Panc1 (cell line): ENCODE measurements around the gene CCDC9.

Experiments used
- SIN3A ChIP-seq: IDR thresholded peaks from 2 replicates; pipeline ENCODE4 v1.6.1; 2012; ENCODE audit warnings: low read depth, mild to moderate bottlenecking, low read length, moderate library complexity, borderline replicate concordance; ENCODE audit not compliant: insufficient read depth
- TCF7L2 ChIP-seq: IDR thresholded peaks from 2 replicates; pipeline ENCODE4 v1.6.1; 2011; ENCODE audit warnings: mild to moderate bottlenecking, low read depth, low read length, inconsistent platforms
- TF ChIP-seq, protein P1 (sequence below): fragments of 450-650 bp; IDR thresholded peaks from 2 replicates; pipeline ENCODE4 v1.5.1; 2017; ENCODE audit warnings: mild to moderate bottlenecking

DNA sequence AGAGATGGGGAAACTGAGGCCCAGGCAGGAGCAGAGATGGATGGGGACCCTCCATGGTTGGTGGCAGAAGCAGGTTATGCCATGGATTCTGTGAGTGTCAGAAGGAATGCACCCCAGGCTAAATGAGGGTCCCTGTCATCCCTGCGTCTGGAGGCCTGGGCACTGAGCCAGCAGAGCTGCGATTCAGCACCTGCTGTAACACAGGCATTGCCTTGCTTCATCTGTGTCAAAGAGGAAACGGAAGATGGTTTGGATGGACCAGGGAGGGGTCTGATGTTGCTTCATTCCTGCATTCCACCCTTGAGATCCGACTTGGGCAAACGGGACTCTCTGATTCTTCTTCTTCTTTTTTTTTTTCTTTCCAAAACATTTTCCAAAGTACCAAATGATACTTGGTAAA is 54.5 kb downstream of the CCDC9 start:
- TF ChIP-seq, protein P1, sequence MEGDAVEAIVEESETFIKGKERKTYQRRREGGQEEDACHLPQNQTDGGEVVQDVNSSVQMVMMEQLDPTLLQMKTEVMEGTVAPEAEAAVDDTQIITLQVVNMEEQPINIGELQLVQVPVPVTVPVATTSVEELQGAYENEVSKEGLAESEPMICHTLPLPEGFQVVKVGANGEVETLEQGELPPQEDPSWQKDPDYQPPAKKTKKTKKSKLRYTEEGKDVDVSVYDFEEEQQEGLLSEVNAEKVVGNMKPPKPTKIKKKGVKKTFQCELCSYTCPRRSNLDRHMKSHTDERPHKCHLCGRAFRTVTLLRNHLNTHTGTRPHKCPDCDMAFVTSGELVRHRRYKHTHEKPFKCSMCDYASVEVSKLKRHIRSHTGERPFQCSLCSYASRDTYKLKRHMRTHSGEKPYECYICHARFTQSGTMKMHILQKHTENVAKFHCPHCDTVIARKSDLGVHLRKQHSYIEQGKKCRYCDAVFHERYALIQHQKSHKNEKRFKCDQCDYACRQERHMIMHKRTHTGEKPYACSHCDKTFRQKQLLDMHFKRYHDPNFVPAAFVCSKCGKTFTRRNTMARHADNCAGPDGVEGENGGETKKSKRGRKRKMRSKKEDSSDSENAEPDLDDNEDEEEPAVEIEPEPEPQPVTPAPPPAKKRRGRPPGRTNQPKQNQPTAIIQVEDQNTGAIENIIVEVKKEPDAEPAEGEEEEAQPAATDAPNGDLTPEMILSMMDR, result no peak
- TF ChIP-seq TCF7L2 (no peak), SIN3A (no peak)
